Activated CD8-positive, alpha-beta memory T cell treated with anti-CD3 and anti-CD28 coated beads, Interleukin-2, amount 10 ng/mL, durations not matched to agents 7 days and 5 days (primary cell): Measurements from ENCODE around the gene ST6GALNAC3. TPM values are rescaled to one million over a fixed set of nuclear protein-coding genes. Genes with fewer than 3 reads are reported as not detected.

Experiments
- ATAC-seq: fragments of 150-1000 bp; cut with Tn5 transposase; one replicate; pipeline ENCODE4 v1.10.0; 2021; ENCODE audit warnings: moderate library complexity
- CTCF ChIA-PET: fragments of 350-600 bp; sonication (Branson Sonifier 250); formaldehyde crosslinking; loops from one replicate; lab custom pipeline; 2021; ENCODE audit warnings: antibody characterized with exemption; lab: Charles Lee
- DNase-seq: peaks from one replicate; pipeline ENCODE4 v3.0.0-alpha.2; 2020
- H3K27ac Mint-ChIP-seq: one replicate; pipeline ENCODE4 v1.8.0; 2021; ENCODE audit warnings: mild to moderate bottlenecking, mixed read lengths
- H3K27me3 Mint-ChIP-seq: one replicate; pipeline ENCODE4 v1.8.0; 2021; ENCODE audit warnings: mixed read lengths
- H3K36me3 Mint-ChIP-seq: one replicate; pipeline ENCODE4 v1.8.0; 2021; ENCODE audit warnings: mild to moderate bottlenecking, mixed read lengths
- H3K4me1 Mint-ChIP-seq: one replicate; pipeline ENCODE4 v1.8.0; 2021; ENCODE audit warnings: mixed read lengths
- H3K4me3 Mint-ChIP-seq: one replicate; pipeline ENCODE4 v1.8.0; 2021; ENCODE audit warnings: mild to moderate bottlenecking, moderate library complexity, mixed read lengths
- H3K9me3 Mint-ChIP-seq: one replicate; pipeline ENCODE4 v1.8.0; 2022; ENCODE audit warnings: low read depth, mixed read lengths
- total RNA-seq, 2 experiments: library from RNA; stranded (reverse); gene quantifications; one replicate each; pipeline ENCODE4 v1.2.3, GENCODE V29; 2021

The ST6GALNAC3 gene
- total RNA-seq, 2 experiments from 2014 or later = 0.26 to 0.88 TPM

DNA sequence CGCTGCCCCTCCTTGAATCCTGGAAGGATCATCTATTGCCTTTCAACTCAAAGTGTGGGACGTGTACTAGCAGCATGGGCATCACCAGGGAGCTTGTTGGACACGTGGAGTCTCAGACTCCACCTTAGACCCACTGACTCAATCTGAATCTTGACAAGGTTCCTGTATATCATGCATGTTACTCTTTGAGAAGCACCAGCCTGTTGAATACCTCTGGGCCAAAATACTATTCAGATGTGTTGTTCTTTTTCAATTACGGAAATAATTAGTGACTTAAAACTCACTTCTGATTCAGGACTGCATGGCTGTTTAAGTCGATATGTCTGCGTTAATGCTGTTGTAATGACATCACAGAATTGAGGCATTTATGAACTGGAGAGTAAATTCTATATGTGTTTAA, 70.8 kb downstream of the ST6GALNAC3 start:
- CTCF ChIA-PET = interaction anchor here (1.7 kb wide), 1 partner anchor 9 kb away, joined by 6 read pairs; no protein-coding TSS in a partner anchor
- Mint-ChIP-seq H3K36me3 (no peaks in the 10 kb centered on the region), H3K4me1 (no peaks in the 10 kb centered on the region), H3K27me3 (peaks cover 12% of the 10 kb centered on the region), H3K4me3 (no peak overlapping the region), H3K27ac (no peak overlapping the region), H3K9me3 (no peaks in the 10 kb centered on the region)
- DNase-seq = no peak
- no peak for ATAC-seq

- CTCF ChIA-PET = no interaction called here
- no peak for ATAC-seq
- H3K27me3 Mint-ChIP-seq = peaks cover 12% of the 10 kb centered on the region
Observed at GRCh38 chr1:76146184-76146583, 71.6 kb downstream of the ST6GALNAC3 start.

DNA sequence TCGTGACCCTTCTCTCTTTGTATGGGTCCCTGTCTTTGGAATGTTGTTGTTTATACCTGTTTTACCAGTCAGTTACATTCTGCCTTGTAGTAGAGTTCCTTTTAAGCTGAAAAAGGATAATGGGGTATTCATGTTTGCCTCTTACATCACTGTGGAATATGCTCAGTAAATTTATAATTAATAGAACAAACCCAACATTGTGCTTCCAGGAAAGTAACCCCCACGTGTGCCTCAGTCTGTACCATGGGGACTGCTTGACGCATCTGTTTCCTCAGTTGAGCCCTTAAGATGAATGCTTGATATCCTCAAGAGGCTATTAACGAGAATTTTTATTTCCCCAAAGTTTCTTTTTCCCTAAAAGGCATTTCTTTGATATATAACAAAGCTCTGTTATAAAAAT, 73.4 kb downstream of the ST6GALNAC3 start:
- Mint-ChIP-seq H3K4me1 (no peaks in the 10 kb centered on the region), H3K4me3 (no peak overlapping the region), H3K36me3 (no peaks in the 10 kb centered on the region), H3K27ac (no peak overlapping the region), H3K27me3 (peaks cover 12% of the 10 kb centered on the region), H3K9me3 (no peaks in the 10 kb centered on the region)
- CTCF ChIA-PET = no interaction called here
- ATAC-seq (no peak), DNase-seq (no peak)

More at GRCh38 chr1:76146184-76146583, 71.6 kb downstream of the ST6GALNAC3 start:
- Mint-ChIP-seq H3K9me3 (no peaks in the 10 kb centered on the region), H3K36me3 (no peaks in the 10 kb centered on the region), H3K4me1 (no peaks in the 10 kb centered on the region), H3K27ac (no peak overlapping the region), H3K4me3 (no peak overlapping the region)
- DNase-seq = no peak

GRCh38 chr1:76148460-76148859, 73.9 kb downstream of the ST6GALNAC3 start:
- H3K36me3 Mint-ChIP-seq = no peaks in the 10 kb centered on the region
- CTCF ChIA-PET = no interaction called here
- no peak overlapping the region for H3K27ac Mint-ChIP-seq
- DNase-seq = no peak
- peaks cover 14% of the 10 kb centered on the region for H3K27me3 Mint-ChIP-seq
- H3K4me3 Mint-ChIP-seq = no peak overlapping the region
- no peak for ATAC-seq
- H3K4me1 Mint-ChIP-seq = no peaks in the 10 kb centered on the region
- H3K9me3 Mint-ChIP-seq = no peaks in the 10 kb centered on the region

GRCh38 chr1:76153841-76154205, 79.3 kb downstream of the ST6GALNAC3 start:
- H3K4me3 Mint-ChIP-seq = peak overlapping the region; percentile 80

GRCh38 chr1:76154206-76154956, 79.8 kb downstream of the ST6GALNAC3 start:
- CTCF ChIA-PET = interaction anchor here (0.6 to 2.3 kb wide), 31 partner anchors 8 to 990 kb away, joined by 3 to 12 read pairs (median 3); no protein-coding TSS in a partner anchor
- peaks cover 2% of the 10 kb centered on the region for H3K27me3 Mint-ChIP-seq
- peak; percentile 94 for ATAC-seq
- peak overlapping the region; percentile 80 for H3K4me3 Mint-ChIP-seq
- no peaks in the 10 kb centered on the region for H3K36me3 Mint-ChIP-seq
- H3K4me1 Mint-ChIP-seq = peaks cover 14% of the 10 kb centered on the region
- peak overlapping the region; percentile 94 for H3K27ac Mint-ChIP-seq
- DNase-seq = peak; percentile 86
- H3K9me3 Mint-ChIP-seq = no peaks in the 10 kb centered on the region

More at GRCh38 chr1:76153841-76154205, 79.3 kb downstream of the ST6GALNAC3 start:
- H3K27me3 Mint-ChIP-seq = peaks cover 2% of the 10 kb centered on the region
- no peaks in the 10 kb centered on the region for H3K9me3 Mint-ChIP-seq
- no peak overlapping the region for H3K27ac Mint-ChIP-seq
- ATAC-seq (no peak), DNase-seq (no peak)
- CTCF ChIA-PET = interaction anchor here (0.8 to 2.3 kb wide), 15 partner anchors 9 to 988 kb away, joined by 3 to 12 read pairs (median 5); no protein-coding TSS in a partner anchor
- H3K4me1 Mint-ChIP-seq = peaks cover 14% of the 10 kb centered on the region
- H3K36me3 Mint-ChIP-seq = no peaks in the 10 kb centered on the region

- CTCF ChIA-PET = no interaction called here
- ATAC-seq = no peak
Observed at GRCh38 chr1:76156987-76157386, 82.4 kb downstream of the ST6GALNAC3 start.

DNA sequence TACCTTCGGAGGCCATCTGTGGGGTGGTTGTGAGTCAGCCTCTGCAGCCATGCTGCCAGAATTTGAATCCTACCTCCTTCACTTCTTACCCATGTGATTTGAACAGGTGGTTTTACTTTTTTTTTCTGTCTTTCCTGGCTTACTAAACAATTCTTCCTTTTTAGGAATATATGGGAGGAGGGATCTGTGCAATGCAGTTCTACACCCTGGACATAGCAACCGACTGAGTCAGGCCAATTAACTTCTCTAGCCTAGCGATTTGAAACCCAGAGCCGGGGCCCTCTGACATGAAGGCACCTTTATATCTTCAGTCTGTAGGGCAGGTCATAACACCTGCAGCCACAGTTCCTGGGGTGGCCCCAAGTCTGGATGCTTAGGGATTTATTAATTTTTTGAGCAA, 83.6 kb downstream of the ST6GALNAC3 start:
- Mint-ChIP-seq H3K4me3 (no peak overlapping the region), H3K4me1 (peaks cover 14% of the 10 kb centered on the region), H3K27me3 (peaks cover 1% of the 10 kb centered on the region), H3K9me3 (no peaks in the 10 kb centered on the region), H3K27ac (no peak overlapping the region), H3K36me3 (no peaks in the 10 kb centered on the region)
- ATAC-seq (no peak), DNase-seq (no peak)
- CTCF ChIA-PET = no interaction called here

More at GRCh38 chr1:76156987-76157386, 82.4 kb downstream of the ST6GALNAC3 start:
- Mint-ChIP-seq H3K36me3 (no peaks in the 10 kb centered on the region), H3K27me3 (peaks cover 2% of the 10 kb centered on the region), H3K27ac (no peak overlapping the region), H3K4me1 (peaks cover 14% of the 10 kb centered on the region), H3K4me3 (no peak overlapping the region), H3K9me3 (no peaks in the 10 kb centered on the region)
- no peak for DNase-seq

GRCh38 chr1:76160225-76160624, 85.7 kb downstream of the ST6GALNAC3 start:
- no peak overlapping the region for H3K27ac Mint-ChIP-seq
- ATAC-seq (no peak), DNase-seq (no peak)
- no peaks in the 10 kb centered on the region for H3K36me3 Mint-ChIP-seq
- CTCF ChIA-PET = interaction anchor here (1.4 kb wide), 1 partner anchor 171 kb away, joined by 3 read pairs; no protein-coding TSS in a partner anchor
- no peaks in the 10 kb centered on the region for H3K27me3 Mint-ChIP-seq
- H3K9me3 Mint-ChIP-seq = no peaks in the 10 kb centered on the region
- no peak overlapping the region for H3K4me3 Mint-ChIP-seq
- peaks cover 1% of the 10 kb centered on the region for H3K4me1 Mint-ChIP-seq

DNA sequence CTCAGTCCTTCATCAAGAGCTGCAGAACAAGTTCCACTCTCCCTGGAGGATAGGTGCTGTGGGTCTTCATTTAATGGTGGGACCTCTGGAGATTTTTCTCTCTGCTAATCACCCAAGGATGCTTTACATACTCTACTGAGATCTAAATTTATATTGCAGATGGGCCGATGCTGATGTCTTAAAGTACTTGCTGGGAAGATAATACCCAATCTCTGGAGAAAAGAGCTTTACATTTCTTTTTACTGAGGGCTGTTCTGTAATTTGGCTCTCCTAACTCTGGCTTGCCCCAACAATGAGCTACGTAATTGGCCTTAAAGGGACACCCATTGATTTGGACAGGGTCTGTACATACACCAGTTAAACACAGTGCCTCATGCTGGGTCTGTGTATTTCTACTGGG, 86.9 kb downstream of the ST6GALNAC3 start:
- CTCF ChIA-PET = interaction anchor here (0.8 kb wide), 1 partner anchor 15 kb away, joined by 3 read pairs; no protein-coding TSS in a partner anchor
- no peak for ATAC-seq
- Mint-ChIP-seq H3K4me1 (no peaks in the 10 kb centered on the region), H3K27ac (no peak overlapping the region), H3K9me3 (no peaks in the 10 kb centered on the region), H3K27me3 (no peaks in the 10 kb centered on the region), H3K36me3 (no peaks in the 10 kb centered on the region), H3K4me3 (no peak overlapping the region)
- no peak for DNase-seq

GRCh38 chr1:76162254-76162653, 87.7 kb downstream of the ST6GALNAC3 start:
- H3K4me1 Mint-ChIP-seq = no peaks in the 10 kb centered on the region
- no peaks in the 10 kb centered on the region for H3K36me3 Mint-ChIP-seq
- H3K27me3 Mint-ChIP-seq = no peaks in the 10 kb centered on the region

DNA sequence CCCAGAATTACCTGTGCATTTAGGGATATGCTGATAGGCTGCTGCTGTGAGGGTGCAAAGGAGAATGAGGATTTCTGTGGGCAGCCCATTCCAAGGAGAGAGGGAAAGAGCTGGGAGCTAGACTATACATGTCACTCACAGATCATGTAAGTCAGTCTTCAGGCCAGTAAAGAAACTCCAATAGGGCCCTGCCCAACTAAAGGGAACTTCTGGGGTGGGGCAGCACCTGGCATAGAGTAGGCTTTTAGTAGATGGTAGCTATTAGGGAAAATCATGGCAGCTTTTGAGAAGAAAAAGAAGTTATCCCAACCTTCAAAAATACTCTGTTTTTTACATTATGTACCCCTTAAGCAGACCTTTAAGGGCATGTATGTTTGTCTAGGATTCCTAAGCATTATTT, 89.6 kb downstream of the ST6GALNAC3 start:
- Mint-ChIP-seq H3K9me3 (no peaks in the 10 kb centered on the region), H3K4me1 (no peaks in the 10 kb centered on the region), H3K27me3 (peaks cover 9% of the 10 kb centered on the region), H3K27ac (no peak overlapping the region), H3K36me3 (no peaks in the 10 kb centered on the region), H3K4me3 (no peak overlapping the region)
- CTCF ChIA-PET = interaction anchor here (1.1 kb wide), 1 partner anchor 10 kb away, joined by 3 read pairs; no protein-coding TSS in a partner anchor
- DNase-seq (no peak), ATAC-seq (no peak)

More at GRCh38 chr1:76162254-76162653, 87.7 kb downstream of the ST6GALNAC3 start:
- DNase-seq = no peak
- CTCF ChIA-PET = interaction anchor here (1.2 kb wide), 1 partner anchor 8 kb away, joined by 4 read pairs; no protein-coding TSS in a partner anchor
- no peak for ATAC-seq
- no peak overlapping the region for H3K27ac Mint-ChIP-seq
- no peak overlapping the region for H3K4me3 Mint-ChIP-seq
- H3K9me3 Mint-ChIP-seq = no peaks in the 10 kb centered on the region

DNA sequence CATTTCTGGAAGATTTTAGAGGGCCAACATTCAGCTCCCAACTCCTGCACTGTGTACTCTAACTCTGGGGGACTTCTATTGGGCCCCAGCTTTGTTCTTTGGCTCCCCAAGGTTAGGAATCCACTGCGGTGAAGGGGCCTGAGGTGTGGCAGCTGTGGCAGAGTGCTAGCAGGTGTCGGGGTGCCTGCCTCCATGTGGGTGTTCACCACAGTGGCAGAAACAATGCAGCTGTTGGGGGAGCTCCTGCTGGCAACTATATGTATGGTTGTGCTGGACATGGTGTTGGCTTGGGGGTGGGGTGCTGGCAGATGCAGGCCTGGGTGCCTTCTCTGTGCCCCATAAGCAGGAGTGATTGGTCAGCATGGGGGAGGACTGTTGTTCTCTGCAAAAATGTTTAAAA, 95.5 kb downstream of the ST6GALNAC3 start:
- Mint-ChIP-seq H3K27me3 (peaks cover 12% of the 10 kb centered on the region), H3K4me3 (no peak overlapping the region), H3K4me1 (peaks cover 8% of the 10 kb centered on the region), H3K36me3 (no peaks in the 10 kb centered on the region), H3K27ac (no peak overlapping the region), H3K9me3 (no peaks in the 10 kb centered on the region)
- CTCF ChIA-PET = interaction anchor here (1.4 kb wide), 1 partner anchor 15 kb away, joined by 6 read pairs; no protein-coding TSS in a partner anchor
- ATAC-seq (no peak), DNase-seq (no peak)

DNA sequence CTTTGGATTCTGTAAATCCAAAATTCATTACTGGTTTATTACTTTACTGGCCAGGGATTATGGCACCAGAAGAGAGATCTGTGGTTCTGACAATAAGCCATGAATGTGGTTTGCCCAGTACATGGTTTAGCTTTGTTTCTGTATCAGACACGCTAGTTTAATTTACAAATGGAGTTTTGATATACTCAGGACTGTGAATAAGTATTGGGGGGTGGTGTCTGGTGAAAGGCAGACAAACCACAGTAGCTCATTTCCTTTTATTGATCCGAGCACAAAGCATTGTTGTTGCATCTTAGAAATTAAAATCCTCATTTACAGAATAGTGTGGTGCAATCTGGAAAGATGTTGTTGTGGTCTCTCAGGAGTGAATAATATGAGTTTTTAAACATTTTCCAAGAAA, 96.0 kb downstream of the ST6GALNAC3 start:
- Mint-ChIP-seq H3K9me3 (no peaks in the 10 kb centered on the region), H3K4me1 (peaks cover 8% of the 10 kb centered on the region), H3K27ac (no peak overlapping the region), H3K36me3 (no peaks in the 10 kb centered on the region), H3K27me3 (peaks cover 12% of the 10 kb centered on the region), H3K4me3 (no peak overlapping the region)
- CTCF ChIA-PET = no interaction called here
- no peak for ATAC-seq
- no peak for DNase-seq
